GM21367 (cell line): ENCODE measurements around the gene MICB.

Source experiments
- ATAC-seq: cut with Tn5 transposase; IDR thresholded peaks from one replicate; pipeline ENCODE4 v1.9.1; 2021; ENCODE audit not compliant: unreplicated experiment

The MICB gene

GRCh38 chr6:31559606-31559957 lies 61.6 kb downstream of the MICB start:
- peak; percentile 1 for ATAC-seq

- ATAC-seq = peak; percentile 48
Observed at GRCh38 chr6:31559958-31560696, 62.2 kb downstream of the MICB start.

GRCh38 chr6:31560697-31561058 lies 62.7 kb downstream of the MICB start:
- ATAC-seq = no peak
